ACHN (cell line): ENCODE data around the gene HIC1.
"Not testable (repeated sequence)": the region's sequence is repeated elsewhere in the genome, so short reads cannot be mapped to it uniquely, and the experiment has no call there.

ENCODE experiments used
- DNase-seq: peaks from one replicate; pipeline ENCODE4 v3.0.0-alpha.2; 2015
- in situ Hi-C: cut with HindIII; loops from 2 replicates; pipeline ENCODE4 v1.10.0; 2017; ENCODE audit warnings: low sequenced_read_pairs, low pct_ligation_motif_present, low pct_unique_long_range_greater_than_20kb

Gene HIC1

GRCh38 chr17:2054512-2055291, at the start of gene HIC1:
Gene HIC1 (plus strand): TSS chr17:2055103. CDS start chr17:2056691, 1,588 bp downstream.
- peak; percentile 79 for DNase-seq
- in situ Hi-C loops: no loop called here

- no peak for DNase-seq
- in situ Hi-C loops: no loop called here
Observed at GRCh38 chr17:2008332-2009126, 46.4 kb upstream of the HIC1 start.

GRCh38 chr17:2009737-2010136, 45.2 kb upstream of the HIC1 start:
- DNase-seq: no peak
- in situ Hi-C loops: no loop called here

- no peak for DNase-seq
- in situ Hi-C loops: no loop called here
Observed at GRCh38 chr17:2011411-2012371, 43.2 kb upstream of the HIC1 start.

GRCh38 chr17:2012499-2012898, 42.4 kb upstream of the HIC1 start:
- DNase-seq: no peak
- in situ Hi-C loops: no loop called here

- DNase-seq, in situ Hi-C loops: not testable (repeated sequence)
Observed at GRCh38 chr17:2013220-2013993, 41.5 kb upstream of the HIC1 start.

- DNase-seq: no peak
- in situ Hi-C loops: no loop called here
Observed at GRCh38 chr17:2013994-2014317, 40.9 kb upstream of the HIC1 start.

- no peak for DNase-seq
Observed at GRCh38 chr17:2015314-2015713, 39.6 kb upstream of the HIC1 start.

GRCh38 chr17:2016494-2016893, 38.4 kb upstream of the HIC1 start:
- DNase-seq: no peak
- in situ Hi-C loops: no loop called here

More at GRCh38 chr17:2015314-2015713, 39.6 kb upstream of the HIC1 start:
- in situ Hi-C loops: no loop called here

GRCh38 chr17:2017274-2017941, 37.5 kb upstream of the HIC1 start:
- in situ Hi-C loops: no loop called here
- no peak for DNase-seq

GRCh38 chr17:2018716-2019510, 36.0 kb upstream of the HIC1 start:
- in situ Hi-C loops: no loop called here

GRCh38 chr17:2019723-2020122, 35.2 kb upstream of the HIC1 start:
- in situ Hi-C loops: no loop called here
- DNase-seq: no peak

More at GRCh38 chr17:2018716-2019510, 36.0 kb upstream of the HIC1 start:
- no peak for DNase-seq

GRCh38 chr17:2020721-2021120, 34.2 kb upstream of the HIC1 start:
- in situ Hi-C loops: no loop called here
- DNase-seq: no peak

GRCh38 chr17:2022647-2023240, 32.2 kb upstream of the HIC1 start:
- in situ Hi-C loops: no loop called here
- DNase-seq: no peak

- in situ Hi-C loops: no loop called here
- DNase-seq: no peak
Observed at GRCh38 chr17:2023256-2023655, 31.6 kb upstream of the HIC1 start.

- no peak for DNase-seq
- in situ Hi-C loops: no loop called here
Observed at GRCh38 chr17:2023692-2024571, 31.0 kb upstream of the HIC1 start.
